ENCODE results near the gene PCNT.

DNA sequence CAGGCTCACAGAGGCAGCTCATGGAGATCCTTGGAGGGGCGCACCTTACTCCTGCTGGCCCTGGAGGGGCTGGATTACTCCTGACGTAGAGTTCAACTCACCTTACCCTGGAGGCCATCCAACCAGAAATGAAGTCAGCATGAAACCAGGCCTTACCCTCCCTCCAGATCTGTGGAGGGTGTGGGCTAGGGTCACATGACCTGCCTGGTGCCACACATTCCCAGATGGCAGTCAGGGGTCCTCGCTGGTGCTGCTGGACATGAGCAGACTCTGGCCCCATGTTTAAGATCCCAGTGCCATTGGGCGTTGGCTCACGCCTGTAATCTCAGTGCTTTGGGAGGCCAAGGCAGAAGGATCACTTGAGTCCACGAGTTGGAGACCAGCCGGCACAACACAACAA, 4.8 kb upstream of the PCNT start:
- no peak for TF ChIP-seq POLR2A (IDR thresholded peaks at IDR 0.05)
- TF ChIP-seq, protein P1, sequence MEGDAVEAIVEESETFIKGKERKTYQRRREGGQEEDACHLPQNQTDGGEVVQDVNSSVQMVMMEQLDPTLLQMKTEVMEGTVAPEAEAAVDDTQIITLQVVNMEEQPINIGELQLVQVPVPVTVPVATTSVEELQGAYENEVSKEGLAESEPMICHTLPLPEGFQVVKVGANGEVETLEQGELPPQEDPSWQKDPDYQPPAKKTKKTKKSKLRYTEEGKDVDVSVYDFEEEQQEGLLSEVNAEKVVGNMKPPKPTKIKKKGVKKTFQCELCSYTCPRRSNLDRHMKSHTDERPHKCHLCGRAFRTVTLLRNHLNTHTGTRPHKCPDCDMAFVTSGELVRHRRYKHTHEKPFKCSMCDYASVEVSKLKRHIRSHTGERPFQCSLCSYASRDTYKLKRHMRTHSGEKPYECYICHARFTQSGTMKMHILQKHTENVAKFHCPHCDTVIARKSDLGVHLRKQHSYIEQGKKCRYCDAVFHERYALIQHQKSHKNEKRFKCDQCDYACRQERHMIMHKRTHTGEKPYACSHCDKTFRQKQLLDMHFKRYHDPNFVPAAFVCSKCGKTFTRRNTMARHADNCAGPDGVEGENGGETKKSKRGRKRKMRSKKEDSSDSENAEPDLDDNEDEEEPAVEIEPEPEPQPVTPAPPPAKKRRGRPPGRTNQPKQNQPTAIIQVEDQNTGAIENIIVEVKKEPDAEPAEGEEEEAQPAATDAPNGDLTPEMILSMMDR (IDR thresholded peaks at IDR 0.05 in 8 of 11, conservative IDR thresholded peaks at IDR 0.05 in 3 of 11): no peak

Data from spleen (tissue), 7 donors.